ENCODE data around the gene PRL. TPM values are rescaled to one million over a fixed set of nuclear protein-coding genes. Genes with fewer than 3 reads are reported as not detected.

The PRL gene
- total RNA-seq, 1 donor from 2014 or later, result not detected

DNA sequence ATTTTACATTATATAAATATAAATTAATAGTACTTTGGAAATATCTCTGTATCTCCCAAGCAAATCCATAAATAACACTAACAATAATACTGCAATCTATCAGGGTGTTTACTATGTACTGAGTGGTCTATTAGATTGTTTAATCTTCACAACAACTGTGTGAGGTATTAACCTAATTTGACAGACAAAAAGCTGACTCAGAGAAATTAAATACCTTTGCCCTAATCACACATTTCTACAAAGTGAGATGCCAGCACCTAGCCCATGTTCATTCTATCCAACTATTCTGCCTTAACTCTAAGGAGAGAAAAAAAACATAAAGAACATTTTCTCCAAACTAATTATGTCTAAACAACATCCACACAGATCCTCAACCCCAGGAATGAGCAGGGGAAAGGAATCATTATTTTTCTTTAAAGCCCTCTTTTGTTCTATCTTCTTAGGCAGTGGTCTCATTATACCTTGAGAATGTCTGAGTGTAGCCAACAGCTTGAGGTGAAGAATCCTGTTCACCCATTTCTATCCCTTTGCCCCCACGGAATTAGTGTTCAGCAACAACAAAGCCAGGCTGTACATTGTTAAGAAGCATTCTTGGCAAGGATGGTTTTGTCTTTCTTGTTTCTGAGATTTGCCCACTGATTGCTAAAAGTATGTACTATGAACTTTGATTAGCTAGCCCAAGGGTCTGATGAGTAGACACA lies 42.7 kb downstream of the PRL start:
- H3K4me1 ChIP-seq, result peaks cover 0 to 7% of the 10 kb centered on the region in 2 donors
- TF ChIP-seq, protein P1, sequence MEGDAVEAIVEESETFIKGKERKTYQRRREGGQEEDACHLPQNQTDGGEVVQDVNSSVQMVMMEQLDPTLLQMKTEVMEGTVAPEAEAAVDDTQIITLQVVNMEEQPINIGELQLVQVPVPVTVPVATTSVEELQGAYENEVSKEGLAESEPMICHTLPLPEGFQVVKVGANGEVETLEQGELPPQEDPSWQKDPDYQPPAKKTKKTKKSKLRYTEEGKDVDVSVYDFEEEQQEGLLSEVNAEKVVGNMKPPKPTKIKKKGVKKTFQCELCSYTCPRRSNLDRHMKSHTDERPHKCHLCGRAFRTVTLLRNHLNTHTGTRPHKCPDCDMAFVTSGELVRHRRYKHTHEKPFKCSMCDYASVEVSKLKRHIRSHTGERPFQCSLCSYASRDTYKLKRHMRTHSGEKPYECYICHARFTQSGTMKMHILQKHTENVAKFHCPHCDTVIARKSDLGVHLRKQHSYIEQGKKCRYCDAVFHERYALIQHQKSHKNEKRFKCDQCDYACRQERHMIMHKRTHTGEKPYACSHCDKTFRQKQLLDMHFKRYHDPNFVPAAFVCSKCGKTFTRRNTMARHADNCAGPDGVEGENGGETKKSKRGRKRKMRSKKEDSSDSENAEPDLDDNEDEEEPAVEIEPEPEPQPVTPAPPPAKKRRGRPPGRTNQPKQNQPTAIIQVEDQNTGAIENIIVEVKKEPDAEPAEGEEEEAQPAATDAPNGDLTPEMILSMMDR (IDR thresholded peaks at IDR 0.05), result no peak
- no peaks in the 10 kb centered on the region for H3K36me3 ChIP-seq
- no peak overlapping the region for H3K27ac ChIP-seq
- no peaks in the 10 kb centered on the region for H3K27me3 ChIP-seq
- no peaks in the 10 kb centered on the region for H3K9me3 ChIP-seq
- DNase-seq (ENCODE audit: low spot score in 2 of 2), result no peak
- H3K4me3 ChIP-seq, result no peak overlapping the region
- intact Hi-C loops (cut with DNase I), result no loop called here

- H3K27ac ChIP-seq, result peak overlapping the region in 1 of 2 donors; percentile 37
- H3K4me3 ChIP-seq, result no peak overlapping the region
- no peak for DNase-seq (ENCODE audit: low spot score in 2 of 2)
- intact Hi-C loops (cut with DNase I), result no loop called here
- TF ChIP-seq, protein P1 (IDR thresholded peaks at IDR 0.05), result no peak
- no peaks in the 10 kb centered on the region for H3K9me3 ChIP-seq
- H3K27me3 ChIP-seq, result no peaks in the 10 kb centered on the region
- H3K4me1 ChIP-seq, result peaks cover 0 to 7% of the 10 kb centered on the region in 2 donors
- no peaks in the 10 kb centered on the region for H3K36me3 ChIP-seq
Measured at GRCh38 chr6:22251348-22251747, 45.5 kb downstream of the PRL start.

- no peaks in the 10 kb centered on the region for H3K36me3 ChIP-seq
- H3K27ac ChIP-seq, result peak overlapping the region in 1 of 2 donors; percentile 37
Measured at GRCh38 chr6:22250486-22250885, 46.4 kb downstream of the PRL start.

GRCh38 chr6:22249711-22250350 lies 47.0 kb downstream of the PRL start:
- intact Hi-C loops (cut with DNase I), result no loop called here
- TF ChIP-seq, protein P1 (IDR thresholded peaks at IDR 0.05), result no peak

More at GRCh38 chr6:22250486-22250885, 46.4 kb downstream of the PRL start:
- no peak for DNase-seq (ENCODE audit: low spot score in 2 of 2)
- Histone ChIP-seq H3K4me1 (peaks cover 0 to 7% of the 10 kb centered on the region in 2 donors), H3K9me3 (no peaks in the 10 kb centered on the region), H3K27me3 (no peaks in the 10 kb centered on the region), H3K4me3 (no peak overlapping the region)
- intact Hi-C loops (cut with DNase I), result no loop called here
- TF ChIP-seq, protein P1 (IDR thresholded peaks at IDR 0.05), result no peak

GRCh38 chr6:22248513-22249308 lies 48.1 kb downstream of the PRL start:
- Histone ChIP-seq H3K36me3 (no peaks in the 10 kb centered on the region), H3K4me3 (no peak overlapping the region), H3K27me3 (no peaks in the 10 kb centered on the region), H3K27ac (no peak overlapping the region), H3K4me1 (peaks cover 0 to 7% of the 10 kb centered on the region in 2 donors), H3K9me3 (no peaks in the 10 kb centered on the region)
- TF ChIP-seq, protein P1 (IDR thresholded peaks at IDR 0.05), result no peak
- intact Hi-C loops (cut with DNase I), result no loop called here
- DNase-seq (ENCODE audit: low spot score in 2 of 2), result no peak

More at GRCh38 chr6:22249711-22250350, 47.0 kb downstream of the PRL start:
- no peak for DNase-seq (ENCODE audit: low spot score in 2 of 2)
- H3K9me3 ChIP-seq, result no peaks in the 10 kb centered on the region
- peaks cover 0 to 7% of the 10 kb centered on the region in 2 donors for H3K4me1 ChIP-seq
- H3K4me3 ChIP-seq, result no peak overlapping the region
- no peaks in the 10 kb centered on the region for H3K27me3 ChIP-seq
- no peaks in the 10 kb centered on the region for H3K36me3 ChIP-seq
- H3K27ac ChIP-seq, result no peak overlapping the region
